MG63 (cell line): ENCODE measurements around the gene TENT4B. TPM values are rescaled to one million over a fixed set of nuclear protein-coding genes. Genes with fewer than 3 reads are reported as not detected.

Experiments
- DNase-seq: peaks from one replicate; pipeline ENCODE4 v3.0.0-alpha.2; 2020
- H3K27me3 ChIP-seq: fragments of 250-450 bp; sonication (Bioruptor Pico); 2 replicates; pipeline ENCODE4 v1.5.1; 2020; ENCODE audit warnings: mild to moderate bottlenecking, moderate library complexity
- H3K36me3 ChIP-seq: fragments of 250-450 bp; sonication (Bioruptor Pico); 2 replicates; pipeline ENCODE4 v1.5.1; 2020; ENCODE audit warnings: mild to moderate bottlenecking, moderate library complexity
- H3K4me3 ChIP-seq: fragments of 250-450 bp; sonication (Bioruptor Pico); 2 replicates; pipeline ENCODE4 v1.5.1; 2020; ENCODE audit warnings: mild to moderate bottlenecking, moderate library complexity
- H3K9me3 ChIP-seq: fragments of 250-450 bp; sonication (Bioruptor Pico); 2 replicates; pipeline ENCODE4 v1.5.1; 2020; ENCODE audit warnings: mild to moderate bottlenecking, moderate library complexity
- total RNA-seq: library from RNA; depleted of rRNA; stranded (reverse); fragments of >200 nt; shearing (Covaris generic); gene quantifications from 2 replicates; pipeline ENCODE4 v1.2.3, GENCODE V29; 2014; ENCODE audit warnings: low replicate concordance

Gene TENT4B
- total RNA-seq, 1 experiment from 2014 or later, result 5.0 TPM

- no peaks in the 10 kb centered on the region for H3K9me3 ChIP-seq
- no peak overlapping the region for H3K4me3 ChIP-seq
- H3K36me3 ChIP-seq, result no peaks in the 10 kb centered on the region
- no peak for DNase-seq
- H3K27me3 ChIP-seq, result no peaks in the 10 kb centered on the region
Observed at GRCh38 chr16:50173316-50173715, 20.2 kb downstream of the TENT4B start.

GRCh38 chr16:50178491-50178941, 25.4 kb downstream of the TENT4B start:
- Histone ChIP-seq H3K9me3 (no peaks in the 10 kb centered on the region), H3K4me3 (no peak overlapping the region), H3K36me3 (no peaks in the 10 kb centered on the region), H3K27me3 (no peaks in the 10 kb centered on the region)
- no peak for DNase-seq

GRCh38 chr16:50182441-50182840, 29.3 kb downstream of the TENT4B start:
- H3K27me3 ChIP-seq, result no peaks in the 10 kb centered on the region
- H3K4me3 ChIP-seq, result no peak overlapping the region
- H3K36me3 ChIP-seq, result no peaks in the 10 kb centered on the region
- no peak for DNase-seq
- H3K9me3 ChIP-seq, result no peaks in the 10 kb centered on the region

- H3K4me3 ChIP-seq, result no peak overlapping the region
Observed at GRCh38 chr16:50183316-50183715, 30.2 kb downstream of the TENT4B start.

GRCh38 chr16:50185005-50185505, 31.9 kb downstream of the TENT4B start:
- no peaks in the 10 kb centered on the region for H3K27me3 ChIP-seq
- DNase-seq, result no peak
- no peaks in the 10 kb centered on the region for H3K36me3 ChIP-seq
- H3K9me3 ChIP-seq, result no peaks in the 10 kb centered on the region
- H3K4me3 ChIP-seq, result no peak overlapping the region

More at GRCh38 chr16:50183316-50183715, 30.2 kb downstream of the TENT4B start:
- no peaks in the 10 kb centered on the region for H3K36me3 ChIP-seq
- H3K27me3 ChIP-seq, result no peaks in the 10 kb centered on the region
- no peak for DNase-seq
- H3K9me3 ChIP-seq, result no peaks in the 10 kb centered on the region

GRCh38 chr16:50188619-50189136, 35.6 kb downstream of the TENT4B start:
- no peak overlapping the region for H3K4me3 ChIP-seq
- H3K36me3 ChIP-seq, result no peaks in the 10 kb centered on the region
- H3K27me3 ChIP-seq, result no peaks in the 10 kb centered on the region
- DNase-seq, result no peak
- no peaks in the 10 kb centered on the region for H3K9me3 ChIP-seq

GRCh38 chr16:50190292-50190691, 37.2 kb downstream of the TENT4B start:
- Histone ChIP-seq H3K36me3 (no peaks in the 10 kb centered on the region), H3K9me3 (no peaks in the 10 kb centered on the region), H3K27me3 (no peaks in the 10 kb centered on the region), H3K4me3 (no peak overlapping the region)
- no peak for DNase-seq

GRCh38 chr16:50192386-50193050, 39.4 kb downstream of the TENT4B start:
- Histone ChIP-seq H3K27me3 (no peaks in the 10 kb centered on the region), H3K36me3 (no peaks in the 10 kb centered on the region), H3K9me3 (no peaks in the 10 kb centered on the region), H3K4me3 (no peak overlapping the region)
- DNase-seq, result no peak

- no peaks in the 10 kb centered on the region for H3K9me3 ChIP-seq
- no peaks in the 10 kb centered on the region for H3K36me3 ChIP-seq
- H3K27me3 ChIP-seq, result no peaks in the 10 kb centered on the region
- peak; percentile 21 for DNase-seq
- no peak overlapping the region for H3K4me3 ChIP-seq
Observed at GRCh38 chr16:50193594-50193993, 40.5 kb downstream of the TENT4B start.

GRCh38 chr16:50195276-50195675, 42.2 kb downstream of the TENT4B start:
- H3K27me3 ChIP-seq, result no peaks in the 10 kb centered on the region
- H3K36me3 ChIP-seq, result no peaks in the 10 kb centered on the region
- no peak for DNase-seq
- no peak overlapping the region for H3K4me3 ChIP-seq
- H3K9me3 ChIP-seq, result no peaks in the 10 kb centered on the region

GRCh38 chr16:50195756-50196155, 42.6 kb downstream of the TENT4B start:
- H3K9me3 ChIP-seq, result no peaks in the 10 kb centered on the region
- no peaks in the 10 kb centered on the region for H3K27me3 ChIP-seq
- no peak overlapping the region for H3K4me3 ChIP-seq
- H3K36me3 ChIP-seq, result no peaks in the 10 kb centered on the region
- DNase-seq, result no peak

GRCh38 chr16:50197582-50197981, 44.5 kb downstream of the TENT4B start:
- H3K4me3 ChIP-seq, result no peak overlapping the region
- no peaks in the 10 kb centered on the region for H3K36me3 ChIP-seq
- DNase-seq, result no peak
- H3K9me3 ChIP-seq, result no peaks in the 10 kb centered on the region
- H3K27me3 ChIP-seq, result no peaks in the 10 kb centered on the region

GRCh38 chr16:50198802-50199403, 45.8 kb downstream of the TENT4B start:
- no peak for DNase-seq
- H3K9me3 ChIP-seq, result no peaks in the 10 kb centered on the region
- no peaks in the 10 kb centered on the region for H3K36me3 ChIP-seq
- no peaks in the 10 kb centered on the region for H3K27me3 ChIP-seq
- H3K4me3 ChIP-seq, result no peak overlapping the region

GRCh38 chr16:50201787-50202186, 48.7 kb downstream of the TENT4B start:
- Histone ChIP-seq H3K36me3 (no peaks in the 10 kb centered on the region), H3K4me3 (no peak overlapping the region), H3K9me3 (no peaks in the 10 kb centered on the region), H3K27me3 (no peaks in the 10 kb centered on the region)
- DNase-seq, result no peak

GRCh38 chr16:50202926-50203624, 50.0 kb downstream of the TENT4B start:
- no peak for DNase-seq
- H3K36me3 ChIP-seq, result no peaks in the 10 kb centered on the region
- H3K4me3 ChIP-seq, result no peak overlapping the region
- no peaks in the 10 kb centered on the region for H3K27me3 ChIP-seq
- no peaks in the 10 kb centered on the region for H3K9me3 ChIP-seq

GRCh38 chr16:50203681-50204080, 50.6 kb downstream of the TENT4B start:
- H3K9me3 ChIP-seq, result no peaks in the 10 kb centered on the region
- no peaks in the 10 kb centered on the region for H3K27me3 ChIP-seq
- no peak overlapping the region for H3K4me3 ChIP-seq
- H3K36me3 ChIP-seq, result no peaks in the 10 kb centered on the region
- DNase-seq, result no peak

- Histone ChIP-seq H3K36me3 (no peaks in the 10 kb centered on the region), H3K4me3 (no peak overlapping the region), H3K27me3 (no peaks in the 10 kb centered on the region), H3K9me3 (no peaks in the 10 kb centered on the region)
- no peak for DNase-seq
Observed at GRCh38 chr16:50204453-50205108, 51.5 kb downstream of the TENT4B start.
